GM18868 (cell line): ENCODE data around the gene ITGB1BP1.
A peak's percentile ranks its signal among the peaks of the same experiment; 100 is the strongest.

Experiments
- ATAC-seq: cut with Tn5 transposase; IDR thresholded peaks from one replicate; pipeline ENCODE4 v1.9.1; 2021; ENCODE audit warnings: mild to moderate bottlenecking, moderate library complexity; ENCODE audit not compliant: unreplicated experiment

Gene ITGB1BP1

GRCh38 chr2:9380702-9381628 lies 42.4 kb downstream of the ITGB1BP1 start:
- ATAC-seq: no peak

DNA sequence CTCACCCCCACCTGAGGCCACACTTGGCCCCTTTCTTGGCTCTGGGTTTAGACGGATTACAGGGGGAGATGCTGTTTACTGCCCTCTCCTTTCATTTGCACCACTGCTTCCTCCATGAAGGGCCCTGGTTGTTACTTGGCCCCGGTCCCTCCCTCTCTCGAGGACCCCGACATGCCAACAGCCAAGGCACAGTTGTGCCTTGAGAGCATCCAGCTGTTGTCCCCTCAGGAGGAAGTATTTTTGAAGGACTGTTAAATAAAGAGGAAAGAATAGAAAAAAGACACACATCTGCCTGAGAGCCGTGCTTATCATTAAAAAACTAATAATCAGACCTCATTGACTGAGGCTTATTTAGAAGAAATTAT lies 44.0 kb downstream of the ITGB1BP1 start:
- ATAC-seq: no peak

DNA sequence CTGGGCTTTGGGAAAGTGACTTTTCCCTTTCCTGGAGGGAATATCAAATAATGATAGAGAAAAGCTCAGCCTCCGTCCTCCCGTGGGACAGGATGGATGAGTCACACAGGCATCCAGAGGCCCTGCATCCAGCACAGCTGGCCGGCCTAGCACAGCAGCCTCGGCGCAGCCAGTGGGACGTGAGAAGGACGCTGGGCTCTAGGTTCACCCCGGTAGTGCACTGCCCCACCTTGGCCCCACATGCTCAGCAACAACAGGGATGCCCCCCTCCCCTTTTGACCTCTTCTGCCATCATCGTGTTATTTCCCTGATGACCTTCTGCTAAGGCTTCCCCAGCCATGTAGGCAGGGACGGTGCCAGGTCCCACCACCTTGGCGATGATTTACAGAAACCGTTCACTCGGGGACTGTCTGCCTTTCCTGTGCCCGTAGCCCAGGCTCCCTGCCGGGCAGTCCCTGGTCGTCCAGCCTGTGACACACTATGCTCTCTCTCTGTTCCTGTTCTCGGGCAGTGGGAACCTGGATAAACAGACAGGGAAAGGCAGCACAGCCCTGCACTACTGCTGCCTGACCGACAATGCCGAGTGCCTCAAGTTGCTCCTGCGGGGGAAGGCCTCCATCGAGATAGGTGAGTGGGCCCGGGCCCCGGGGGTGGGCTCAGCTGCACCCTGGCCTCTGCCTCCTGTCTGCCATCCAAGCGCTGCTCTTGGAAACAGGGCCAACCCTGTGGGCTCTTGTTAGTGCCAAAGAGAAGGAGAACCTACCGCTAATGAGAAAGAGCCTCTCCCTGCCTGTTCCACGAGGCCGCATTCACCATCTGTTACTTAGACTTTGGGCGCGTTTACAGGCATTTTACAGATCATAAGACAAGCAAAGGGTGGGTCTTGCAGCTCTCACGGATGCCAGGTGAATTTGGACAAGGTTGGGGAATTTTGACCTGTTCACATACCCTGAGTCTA lies 44.6 kb downstream of the ITGB1BP1 start:
- ATAC-seq: no peak

GRCh38 chr2:9377461-9378097 lies 45.7 kb downstream of the ITGB1BP1 start:
- no peak for ATAC-seq

- ATAC-seq: peak; percentile 62
Measured at GRCh38 chr2:9375857-9376428, 47.4 kb downstream of the ITGB1BP1 start.

GRCh38 chr2:9374071-9374730 lies 49.1 kb downstream of the ITGB1BP1 start:
- no peak for ATAC-seq

GRCh38 chr2:9373476-9373875 lies 49.9 kb downstream of the ITGB1BP1 start:
- no peak for ATAC-seq

DNA sequence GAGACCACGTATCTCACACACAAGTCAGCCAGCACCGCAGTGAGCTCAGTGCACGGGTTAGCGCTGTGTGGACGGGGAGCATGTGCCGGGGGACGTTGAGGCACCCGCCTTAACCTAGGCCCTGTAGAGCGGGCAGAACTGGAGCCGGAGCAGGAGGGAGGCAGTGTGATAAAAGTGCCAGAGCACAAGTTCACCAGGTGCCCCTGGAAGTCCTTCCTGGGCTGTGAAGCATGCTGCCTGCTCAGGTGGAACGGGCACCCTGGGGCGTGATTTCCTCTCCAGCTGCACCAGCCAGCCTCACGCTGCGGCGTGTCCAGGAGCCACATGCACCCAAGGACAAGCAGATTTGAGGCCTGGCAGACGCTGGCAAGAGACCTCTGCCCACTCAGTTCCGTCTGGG lies 50.3 kb downstream of the ITGB1BP1 start:
- ATAC-seq: no peak

DNA sequence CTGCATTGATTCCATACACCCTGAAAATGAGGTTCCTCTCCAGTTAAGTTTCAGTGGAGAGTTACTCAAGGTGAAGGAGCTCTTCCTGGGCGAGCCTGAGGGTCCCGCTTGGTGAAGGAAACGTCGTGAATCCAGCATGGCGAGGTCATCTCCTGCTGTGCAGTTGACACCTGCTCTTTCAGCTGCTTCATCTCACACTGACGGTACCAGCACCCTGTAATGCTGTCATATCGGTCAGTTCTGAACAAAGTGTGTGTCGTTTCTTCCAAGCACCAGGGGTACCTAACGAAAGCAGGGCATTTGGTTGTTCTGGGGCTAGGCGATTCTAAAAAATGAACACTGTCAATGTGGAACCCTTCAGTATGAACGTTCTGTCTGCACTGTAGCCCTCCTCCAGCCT lies 52.6 kb downstream of the ITGB1BP1 start:
- no peak for ATAC-seq

GRCh38 chr2:9366026-9366425 lies 57.3 kb downstream of the ITGB1BP1 start:
- ATAC-seq: no peak

- ATAC-seq: no peak
Measured at GRCh38 chr2:9365498-9366019, 57.8 kb downstream of the ITGB1BP1 start.

DNA sequence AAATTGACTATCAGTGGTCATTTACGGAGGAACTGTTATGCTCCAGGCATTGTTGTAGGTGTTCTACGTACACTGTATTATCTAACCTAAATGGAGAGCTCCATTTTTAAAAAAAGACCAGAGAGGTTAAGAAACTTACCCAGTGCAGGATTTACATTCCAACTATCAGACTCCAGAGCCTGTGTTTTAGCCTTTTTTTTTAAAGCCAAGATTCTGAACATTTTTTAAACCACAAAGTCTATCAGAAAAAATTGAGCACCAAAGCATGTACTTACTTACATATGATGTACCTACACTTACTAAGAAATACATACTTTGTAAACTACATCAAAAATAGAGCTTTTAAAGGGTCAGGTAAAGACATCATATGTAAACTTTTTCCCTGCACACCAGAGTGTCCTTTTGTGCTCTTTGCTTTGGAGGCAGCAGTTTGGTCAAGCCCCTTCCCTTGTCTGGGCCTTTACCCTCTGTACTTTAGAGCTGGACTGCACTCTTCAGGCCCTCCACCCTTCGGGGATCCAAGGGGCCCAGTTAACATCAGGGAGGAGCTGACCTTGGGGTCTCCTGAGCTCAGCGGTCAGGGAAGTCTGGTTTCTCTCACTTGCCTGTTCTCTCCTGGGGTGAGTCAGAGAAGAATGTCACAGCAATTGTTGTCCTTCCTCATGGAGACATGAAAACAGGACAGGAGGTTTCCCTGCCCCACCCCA lies 58.4 kb downstream of the ITGB1BP1 start:
- ATAC-seq: no peak

DNA sequence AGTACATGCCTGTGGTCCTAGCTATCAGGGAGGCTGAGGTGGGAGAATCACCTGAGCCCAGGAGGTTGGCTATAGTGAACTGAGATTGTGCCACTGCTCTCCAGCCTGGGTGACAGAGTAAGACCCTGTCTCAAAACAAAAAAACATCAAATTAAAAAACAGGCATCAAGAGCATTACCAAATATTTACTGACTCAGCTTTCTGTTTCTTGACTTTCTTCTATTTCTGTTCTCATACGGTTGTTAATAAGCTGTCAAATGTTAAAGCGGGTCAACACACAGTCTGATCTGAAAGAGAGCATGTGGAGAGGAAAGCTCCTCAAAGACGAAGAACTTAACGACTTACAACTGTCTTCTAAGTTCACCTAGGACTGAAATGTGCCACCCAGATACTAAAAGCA lies 59.0 kb downstream of the ITGB1BP1 start:
- no peak for ATAC-seq

- ATAC-seq: no peak
Measured at GRCh38 chr2:9360701-9361100, 62.6 kb downstream of the ITGB1BP1 start.

- no peak for ATAC-seq
Measured at GRCh38 chr2:9360110-9360509, 63.2 kb downstream of the ITGB1BP1 start.

DNA sequence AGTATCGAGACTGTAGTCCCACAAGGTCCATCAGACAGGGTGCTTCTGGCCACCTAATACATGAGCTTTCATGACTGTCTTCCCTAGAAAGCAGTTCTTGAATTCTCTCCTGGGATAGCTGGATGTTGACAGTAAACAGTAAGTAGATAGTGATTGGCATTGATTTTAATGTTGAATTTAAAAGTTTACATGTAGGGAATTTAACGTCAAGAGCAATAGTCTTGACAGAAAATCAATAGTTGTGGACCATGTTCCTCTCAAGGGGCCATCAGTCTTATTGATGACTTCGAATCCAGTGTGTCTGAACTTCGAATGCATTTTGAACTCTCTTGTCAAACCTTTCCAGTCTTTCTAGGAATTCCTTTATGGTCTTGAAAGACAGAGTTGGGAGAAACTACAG lies 63.9 kb downstream of the ITGB1BP1 start:
- ATAC-seq: no peak

GRCh38 chr2:9358846-9359245 lies 64.5 kb downstream of the ITGB1BP1 start:
- ATAC-seq: no peak

DNA sequence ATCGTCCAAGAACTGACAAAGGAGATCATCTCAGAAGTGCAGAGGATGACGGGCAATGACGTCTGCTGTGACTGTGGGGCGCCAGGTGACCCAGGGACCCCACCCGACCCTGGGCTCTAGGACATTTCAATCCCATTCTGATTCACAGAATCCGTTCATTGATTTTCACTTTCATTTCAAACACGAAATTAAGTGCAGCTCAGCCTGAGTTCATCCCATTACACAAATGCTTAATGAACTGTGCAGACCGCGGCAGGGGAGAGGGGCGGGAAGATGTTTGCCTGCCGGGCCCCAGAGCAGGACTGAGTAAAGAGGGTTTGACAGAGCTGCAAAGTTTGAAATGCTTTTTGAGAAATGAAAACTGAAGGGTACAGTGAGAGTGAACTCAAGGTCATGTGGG lies 67.1 kb downstream of the ITGB1BP1 start:
- ATAC-seq: no peak

DNA sequence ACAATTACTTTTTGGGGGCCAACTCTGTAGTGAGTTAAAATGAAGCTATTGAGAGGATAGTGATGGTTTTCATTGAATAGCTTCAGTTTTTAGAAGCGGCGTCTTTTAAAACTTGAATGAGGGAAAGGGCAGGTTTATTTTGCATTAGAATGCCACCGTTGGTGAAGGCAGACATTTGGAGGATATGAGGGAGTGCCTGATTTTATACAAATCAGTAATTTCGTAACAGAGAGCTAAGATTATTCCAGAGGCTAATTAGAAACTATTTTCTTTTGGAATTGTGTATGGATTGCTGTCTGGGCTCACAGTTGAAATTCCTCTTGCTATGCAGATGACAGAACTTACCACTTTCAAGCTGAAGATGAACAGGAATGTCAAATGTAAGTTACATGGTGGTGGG lies 67.6 kb downstream of the ITGB1BP1 start:
- ATAC-seq: no peak

GRCh38 chr2:9355270-9355669 lies 68.1 kb downstream of the ITGB1BP1 start:
- ATAC-seq: no peak
